ENCODE measurements around the gene FAM98C.
"Not testable (repeated sequence)": the region's sequence is repeated elsewhere in the genome, so short reads cannot be mapped to it uniquely, and the experiment has no call there.

Gene FAM98C

DNA sequence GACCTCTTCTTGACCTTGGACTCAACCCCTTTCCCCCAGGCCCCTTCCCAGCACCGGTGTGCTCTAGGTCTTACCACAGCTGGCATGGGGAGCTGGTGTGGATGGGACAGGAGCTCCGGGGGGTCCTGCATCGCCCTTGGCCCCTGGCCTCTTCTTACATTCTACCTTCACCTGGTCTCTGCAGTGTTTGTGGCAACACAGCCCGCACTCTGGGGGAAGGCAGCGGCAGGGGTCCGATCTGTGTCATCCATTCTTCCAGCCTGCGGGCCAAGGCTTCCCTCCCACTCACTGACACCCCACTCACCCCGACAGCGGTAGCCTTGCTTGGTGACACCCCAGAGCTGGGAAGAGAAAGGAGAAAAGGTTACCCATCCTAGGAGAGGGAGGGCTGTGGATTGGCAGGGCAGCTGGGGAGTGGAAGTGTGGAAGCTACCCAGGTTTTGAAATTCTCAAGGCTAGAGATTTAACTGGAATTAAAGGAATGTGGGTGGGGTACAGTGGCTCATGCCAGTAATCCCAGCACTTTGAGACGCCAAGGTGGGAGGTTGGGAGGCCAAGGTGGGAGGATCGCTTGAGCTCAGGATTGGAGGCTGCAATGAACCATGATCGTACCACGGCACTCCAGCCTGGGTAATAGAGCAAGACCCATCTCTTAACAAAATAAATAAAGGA is 8.3 kb downstream of the FAM98C start:
- peaks cover 5% of the 10 kb centered on the region for H3K4me1 ChIP-seq (ENCODE audit: control insufficient read depth, insufficient read depth, low read length)
- H3K4me3 ChIP-seq (ENCODE audit: insufficient read depth, low read depth, low read length): no peak overlapping the region
- no peaks in the 10 kb centered on the region for H3K36me3 ChIP-seq (ENCODE audit: control insufficient read depth, insufficient read depth, low read length)
- no peaks in the 10 kb centered on the region for H3K27me3 ChIP-seq (ENCODE audit: control insufficient read depth, insufficient read depth, low read length, poor library complexity, severe bottlenecking)
- 91 to 92% methylated on average over 12 to 13 of the region's 13 CpGs for WGBS, 2 experiments
- no peak overlapping the region for H3K27ac ChIP-seq (ENCODE audit: insufficient read depth, low read depth, low read length, poor library complexity, severe bottlenecking)
- H3K9me3 ChIP-seq (ENCODE audit: control insufficient read depth, low read length): no peaks in the 10 kb centered on the region

DNA sequence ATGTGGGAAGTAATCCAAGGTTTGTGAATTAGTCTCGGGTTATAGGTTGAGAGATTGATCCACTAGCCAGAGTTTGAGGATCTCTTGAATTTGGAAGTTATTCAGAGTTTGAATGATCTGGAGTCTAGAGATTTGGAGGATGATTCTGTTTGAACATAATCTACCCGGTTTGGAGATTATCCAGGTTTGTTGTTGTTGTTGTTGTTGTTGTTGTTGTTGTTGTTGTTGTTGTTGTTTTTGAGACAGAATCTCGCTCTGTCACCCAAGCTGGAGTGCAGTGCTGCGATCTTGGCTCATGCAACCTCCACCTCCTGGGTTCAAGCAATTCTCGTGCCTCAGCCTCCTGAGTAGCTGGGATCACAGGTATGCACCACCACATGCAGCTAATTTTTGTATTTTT is 9.0 kb downstream of the FAM98C start:
- H3K27me3 ChIP-seq (ENCODE audit: control insufficient read depth, insufficient read depth, low read length, poor library complexity, severe bottlenecking); H3K27ac ChIP-seq (ENCODE audit: insufficient read depth, low read depth, low read length, poor library complexity, severe bottlenecking); H3K36me3 ChIP-seq (ENCODE audit: control insufficient read depth, insufficient read depth, low read length); H3K4me1 ChIP-seq (ENCODE audit: control insufficient read depth, insufficient read depth, low read length); H3K4me3 ChIP-seq (ENCODE audit: insufficient read depth, low read depth, low read length); H3K9me3 ChIP-seq (ENCODE audit: control insufficient read depth, low read length): not testable (repeated sequence)
- 93 to 95% methylated on average over 5 of the region's 5 CpGs for WGBS, 2 experiments

DNA sequence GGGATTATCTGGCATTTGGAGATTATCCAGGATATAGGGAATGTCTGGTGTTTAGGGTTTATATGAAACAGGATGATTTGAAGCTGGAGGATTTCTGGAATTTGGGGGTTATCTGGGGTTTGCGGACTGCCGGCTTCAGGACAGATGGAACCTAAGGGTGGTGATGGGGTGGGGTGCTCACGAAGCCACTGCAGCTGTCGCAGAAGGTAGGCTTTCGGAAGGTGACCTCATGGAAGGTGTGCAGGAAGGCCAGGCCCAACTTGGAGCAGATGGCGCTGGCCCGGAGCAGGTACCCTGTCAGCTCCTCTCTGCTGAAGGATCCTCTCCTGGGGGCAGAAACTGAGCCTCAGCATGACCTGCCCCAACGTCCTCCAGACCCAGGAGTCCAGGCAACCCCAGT is 9.6 kb downstream of the FAM98C start:
- no peak overlapping the region for H3K4me3 ChIP-seq (ENCODE audit: insufficient read depth, low read depth, low read length)
- H3K9me3 ChIP-seq (ENCODE audit: control insufficient read depth, low read length): no peaks in the 10 kb centered on the region
- WGBS, 2 experiments: 95 to 96% methylated on average over 8 of the region's 8 CpGs
- H3K27me3 ChIP-seq (ENCODE audit: control insufficient read depth, insufficient read depth, low read length, poor library complexity, severe bottlenecking): no peaks in the 10 kb centered on the region
- H3K4me1 ChIP-seq (ENCODE audit: control insufficient read depth, insufficient read depth, low read length): peaks cover 5% of the 10 kb centered on the region
- H3K36me3 ChIP-seq (ENCODE audit: control insufficient read depth, insufficient read depth, low read length): no peaks in the 10 kb centered on the region
- no peak overlapping the region for H3K27ac ChIP-seq (ENCODE audit: insufficient read depth, low read depth, low read length, poor library complexity, severe bottlenecking)

DNA sequence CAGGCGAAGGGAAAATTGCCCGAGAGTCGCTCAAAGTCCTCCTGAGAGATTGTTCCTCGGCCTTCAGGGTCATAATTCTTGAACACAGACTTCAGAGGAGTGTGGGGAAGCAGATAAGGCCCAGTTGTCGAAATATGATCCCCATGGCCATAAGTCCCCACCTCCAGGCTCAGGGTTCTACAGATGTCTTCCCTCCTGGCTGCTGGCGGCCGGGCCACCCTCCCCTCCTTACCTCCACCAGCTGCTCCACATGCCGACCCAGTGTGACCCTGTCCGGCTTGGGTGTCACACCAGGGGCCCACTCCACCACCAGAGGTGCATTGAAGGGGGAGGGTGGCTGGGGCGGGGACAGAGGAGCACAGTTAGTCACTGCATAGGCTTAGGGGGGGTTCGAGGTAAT is 10.1 kb downstream of the FAM98C start:
- no peaks in the 10 kb centered on the region for H3K9me3 ChIP-seq (ENCODE audit: control insufficient read depth, low read length)
- no peak overlapping the region for H3K27ac ChIP-seq (ENCODE audit: insufficient read depth, low read depth, low read length, poor library complexity, severe bottlenecking)
- no peaks in the 10 kb centered on the region for H3K36me3 ChIP-seq (ENCODE audit: control insufficient read depth, insufficient read depth, low read length)
- WGBS, 2 experiments: 87 to 88% methylated on average over 11 of the region's 11 CpGs
- peaks cover 5% of the 10 kb centered on the region for H3K4me1 ChIP-seq (ENCODE audit: control insufficient read depth, insufficient read depth, low read length)
- peaks cover under 1% of the 10 kb centered on the region for H3K27me3 ChIP-seq (ENCODE audit: control insufficient read depth, insufficient read depth, low read length, poor library complexity, severe bottlenecking)
- no peak overlapping the region for H3K4me3 ChIP-seq (ENCODE audit: insufficient read depth, low read depth, low read length)

DNA sequence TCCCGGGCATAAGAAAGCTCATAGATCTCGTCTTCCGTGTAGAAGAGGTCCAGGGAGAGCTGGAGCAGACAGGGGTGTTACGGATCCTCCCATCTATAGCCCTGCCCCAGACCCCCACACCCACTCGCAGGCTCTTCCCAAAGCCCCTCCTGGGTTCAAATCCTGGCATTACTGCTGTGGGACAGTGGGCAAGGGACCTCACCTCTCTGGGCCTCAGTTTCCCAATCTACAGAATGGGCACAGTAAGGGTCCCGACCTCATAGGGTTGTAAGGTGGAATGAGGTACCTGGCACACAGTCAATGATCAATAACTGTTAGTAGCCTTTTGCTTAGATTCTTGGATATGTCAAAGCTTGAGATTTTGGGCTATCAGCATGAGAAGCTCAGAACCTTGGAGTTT is 10.5 kb downstream of the FAM98C start:
- Histone ChIP-seq H3K4me1 (ENCODE audit: control insufficient read depth, insufficient read depth, low read length) (peaks cover 5% of the 10 kb centered on the region), H3K27ac (ENCODE audit: insufficient read depth, low read depth, low read length, poor library complexity, severe bottlenecking) (no peak overlapping the region), H3K36me3 (ENCODE audit: control insufficient read depth, insufficient read depth, low read length) (no peaks in the 10 kb centered on the region), H3K9me3 (ENCODE audit: control insufficient read depth, low read length) (no peaks in the 10 kb centered on the region), H3K4me3 (ENCODE audit: insufficient read depth, low read depth, low read length) (no peak overlapping the region), H3K27me3 (ENCODE audit: control insufficient read depth, insufficient read depth, low read length, poor library complexity, severe bottlenecking) (peaks cover 5% of the 10 kb centered on the region)
- 93 to 95% methylated on average over 6 of the region's 6 CpGs for WGBS, 2 experiments

DNA sequence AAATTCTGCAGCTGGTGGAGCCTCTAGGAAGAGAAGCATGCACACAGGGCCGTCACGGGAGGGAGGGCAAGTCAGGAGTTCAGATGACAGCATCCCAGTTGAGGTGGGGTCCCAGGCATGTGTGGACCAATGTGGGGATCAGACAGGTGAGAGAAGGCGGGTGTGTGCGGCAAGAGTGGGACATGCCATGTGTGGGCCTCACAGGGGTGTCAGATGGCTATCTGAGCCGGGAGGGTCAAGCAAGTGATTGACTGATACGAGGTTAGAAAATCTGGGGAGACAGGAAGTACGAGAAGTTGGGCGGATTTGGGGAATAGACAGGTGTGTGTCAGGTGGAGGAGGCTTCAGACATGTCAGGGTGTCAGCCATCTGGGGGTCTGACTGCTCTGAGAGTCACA is 14.3 kb downstream of the FAM98C start:
- Histone ChIP-seq H3K4me3 (ENCODE audit: insufficient read depth, low read depth, low read length) (peak overlapping the region; percentile 44), H3K36me3 (ENCODE audit: control insufficient read depth, insufficient read depth, low read length) (no peaks in the 10 kb centered on the region), H3K27me3 (ENCODE audit: control insufficient read depth, insufficient read depth, low read length, poor library complexity, severe bottlenecking) (peaks cover 12% of the 10 kb centered on the region), H3K9me3 (ENCODE audit: control insufficient read depth, low read length) (no peaks in the 10 kb centered on the region), H3K4me1 (ENCODE audit: control insufficient read depth, insufficient read depth, low read length) (peaks cover 5% of the 10 kb centered on the region), H3K27ac (ENCODE audit: insufficient read depth, low read depth, low read length, poor library complexity, severe bottlenecking) (no peak overlapping the region)
- WGBS, 2 experiments: 90 to 91% methylated on average over 8 of the region's 8 CpGs

DNA sequence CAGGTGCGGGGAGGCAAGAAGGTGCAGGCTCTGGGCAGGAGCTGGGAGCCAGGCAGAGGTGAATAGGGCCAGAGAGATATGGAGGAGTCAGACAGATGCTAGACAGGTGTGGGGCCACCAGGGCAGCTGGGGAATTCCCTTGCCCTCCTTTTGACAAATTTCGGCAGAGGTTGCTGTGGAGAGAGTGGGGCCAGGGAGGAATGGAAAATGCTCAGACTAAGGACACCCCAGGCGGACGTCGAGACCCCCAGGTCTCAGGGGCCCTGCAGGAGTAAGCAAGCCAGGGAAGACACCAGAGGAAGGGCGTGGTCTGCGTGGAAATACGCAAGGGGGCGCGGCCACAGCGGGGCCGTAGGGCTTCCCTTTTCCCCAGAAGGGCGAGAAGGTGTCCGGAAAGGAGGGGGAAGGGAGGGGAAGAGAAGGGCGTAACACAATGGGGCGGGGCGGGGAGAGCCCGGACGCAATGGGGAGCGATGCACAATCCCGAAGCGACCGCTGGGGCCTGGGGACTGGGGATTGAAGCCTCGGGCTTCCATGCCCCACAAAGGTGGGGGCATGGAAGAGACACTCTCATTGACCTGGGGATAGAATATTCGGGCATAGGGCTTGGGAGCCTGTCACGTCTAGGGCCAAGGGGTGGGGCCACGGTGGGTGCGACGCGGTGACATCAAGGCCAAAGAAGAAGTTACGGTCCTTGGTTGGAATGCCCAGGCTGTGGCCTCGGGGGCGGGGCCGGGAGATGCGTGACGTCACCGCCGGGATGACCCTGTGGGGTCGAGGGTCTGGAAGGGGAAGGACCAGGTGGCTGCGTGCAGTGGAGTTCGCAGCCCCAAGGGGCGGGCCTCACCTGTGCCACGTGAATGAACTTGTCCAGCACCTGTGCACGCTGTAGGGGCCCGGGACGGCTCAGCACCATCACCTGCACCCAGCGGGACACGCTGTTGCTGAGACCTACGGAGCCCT is 14.9 kb downstream of the FAM98C start:
- 7 to 8% methylated on average over 49 of the region's 49 CpGs for WGBS, 2 experiments

DNA sequence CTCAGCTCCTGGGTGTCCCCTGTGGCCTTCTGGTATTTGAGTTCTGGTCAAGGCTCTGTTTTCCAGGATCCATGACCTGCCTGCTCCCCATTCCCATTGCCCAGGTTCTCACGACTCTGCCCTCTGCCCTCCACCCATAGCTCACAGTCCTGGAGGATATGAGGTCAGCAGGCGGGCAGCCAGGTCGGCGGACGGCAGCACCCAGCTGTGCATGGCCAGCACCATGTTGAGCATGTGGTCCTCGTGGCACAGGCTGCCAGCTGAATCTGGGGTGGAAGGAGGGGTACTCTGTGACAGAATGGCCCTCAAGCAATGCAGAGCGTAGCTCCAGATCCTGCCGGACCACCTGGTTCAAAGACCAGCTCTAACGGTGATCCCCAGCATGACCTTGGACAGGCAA is 18.0 kb downstream of the FAM98C start:
- H3K9me3 ChIP-seq (ENCODE audit: control insufficient read depth, low read length): no peaks in the 10 kb centered on the region
- peaks cover 12% of the 10 kb centered on the region for H3K27me3 ChIP-seq (ENCODE audit: control insufficient read depth, insufficient read depth, low read length, poor library complexity, severe bottlenecking)
- no peaks in the 10 kb centered on the region for H3K36me3 ChIP-seq (ENCODE audit: control insufficient read depth, insufficient read depth, low read length)
- H3K27ac ChIP-seq (ENCODE audit: insufficient read depth, low read depth, low read length, poor library complexity, severe bottlenecking): no peak overlapping the region
- WGBS, 2 experiments: 89 to 90% methylated on average over 9 of the region's 9 CpGs
- H3K4me1 ChIP-seq (ENCODE audit: control insufficient read depth, insufficient read depth, low read length): peaks cover 6% of the 10 kb centered on the region
- no peak overlapping the region for H3K4me3 ChIP-seq (ENCODE audit: insufficient read depth, low read depth, low read length)

More for the DNA sequence above, 14.9 kb downstream of the FAM98C start:
- Histone ChIP-seq H3K4me1 (ENCODE audit: control insufficient read depth, insufficient read depth, low read length) (peaks cover 3% of the 10 kb centered on the region), H3K9me3 (ENCODE audit: control insufficient read depth, low read length) (no peaks in the 10 kb centered on the region), H3K4me3 (ENCODE audit: insufficient read depth, low read depth, low read length) (peak overlapping the region; percentile 44), H3K27me3 (ENCODE audit: control insufficient read depth, insufficient read depth, low read length, poor library complexity, severe bottlenecking) (peaks cover 12% of the 10 kb centered on the region), H3K36me3 (ENCODE audit: control insufficient read depth, insufficient read depth, low read length) (no peaks in the 10 kb centered on the region), H3K27ac (ENCODE audit: insufficient read depth, low read depth, low read length, poor library complexity, severe bottlenecking) (no peak overlapping the region)

DNA sequence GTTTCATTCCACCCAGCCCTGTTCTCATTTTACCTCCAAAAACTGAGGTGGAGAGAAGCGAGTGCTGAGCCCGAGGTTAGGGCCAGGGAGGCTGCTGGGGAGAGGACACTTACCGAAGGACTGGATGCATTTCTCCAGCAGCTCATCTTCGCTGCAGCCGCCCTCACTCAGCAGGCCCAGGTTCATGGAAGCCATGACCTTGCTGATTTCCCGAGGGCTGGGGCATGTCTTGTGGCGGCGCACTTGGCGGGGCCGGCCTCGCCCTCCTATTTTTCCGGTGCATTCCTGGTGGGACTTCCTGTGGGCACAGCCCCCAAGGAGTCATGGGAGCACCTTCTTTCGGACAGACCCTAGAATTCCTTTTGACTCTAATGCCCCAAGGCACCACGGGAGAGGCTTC is 19.0 kb downstream of the FAM98C start:
- Histone ChIP-seq H3K9me3 (ENCODE audit: control insufficient read depth, low read length) (no peaks in the 10 kb centered on the region), H3K4me1 (ENCODE audit: control insufficient read depth, insufficient read depth, low read length) (peaks cover 6% of the 10 kb centered on the region), H3K4me3 (ENCODE audit: insufficient read depth, low read depth, low read length) (no peak overlapping the region), H3K36me3 (ENCODE audit: control insufficient read depth, insufficient read depth, low read length) (no peaks in the 10 kb centered on the region), H3K27me3 (ENCODE audit: control insufficient read depth, insufficient read depth, low read length, poor library complexity, severe bottlenecking) (peaks cover 12% of the 10 kb centered on the region), H3K27ac (ENCODE audit: insufficient read depth, low read depth, low read length, poor library complexity, severe bottlenecking) (no peak overlapping the region)
- 86 to 87% methylated on average over 14 of the region's 14 CpGs for WGBS, 2 experiments

DNA sequence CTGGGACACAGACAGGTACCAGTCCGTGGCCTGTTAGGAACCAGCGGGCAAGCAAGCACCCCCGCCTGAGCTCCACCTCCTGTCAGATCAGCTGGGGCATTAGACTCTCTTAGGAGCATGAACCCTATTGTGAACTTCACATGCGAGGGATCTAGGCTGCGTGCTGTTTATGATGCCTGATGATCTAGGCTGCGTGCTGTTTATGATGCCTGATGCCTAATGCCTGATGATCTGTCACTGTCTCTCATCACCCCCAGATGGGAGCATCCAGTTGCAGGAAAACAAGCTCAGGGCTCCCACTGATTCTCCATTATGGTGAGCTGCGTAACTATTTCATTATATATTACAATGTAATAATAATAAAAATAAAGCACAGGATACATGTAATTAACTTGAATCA is 19.5 kb downstream of the FAM98C start:
- Histone ChIP-seq H3K9me3 (ENCODE audit: control insufficient read depth, low read length) (no peaks in the 10 kb centered on the region), H3K4me1 (ENCODE audit: control insufficient read depth, insufficient read depth, low read length) (peaks cover 6% of the 10 kb centered on the region), H3K27ac (ENCODE audit: insufficient read depth, low read depth, low read length, poor library complexity, severe bottlenecking) (no peak overlapping the region), H3K36me3 (ENCODE audit: control insufficient read depth, insufficient read depth, low read length) (no peaks in the 10 kb centered on the region), H3K4me3 (ENCODE audit: insufficient read depth, low read depth, low read length) (no peak overlapping the region), H3K27me3 (ENCODE audit: control insufficient read depth, insufficient read depth, low read length, poor library complexity, severe bottlenecking) (peaks cover 12% of the 10 kb centered on the region)
- 90 to 91% methylated on average over 6 of the region's 7 CpGs for WGBS, 2 experiments

All from ectodermal cell (in vitro differentiated cells).